MG63 (cell line): ENCODE data around the gene RFTN1. TPM values are rescaled to one million over a fixed set of nuclear protein-coding genes. Genes with fewer than 3 reads are reported as not detected.

Experiments
- DNase-seq: peaks from one replicate; pipeline ENCODE4 v3.0.0-alpha.2; 2020
- H3K27me3 ChIP-seq: fragments of 250-450 bp; sonication (Bioruptor Pico); 2 replicates; pipeline ENCODE4 v1.5.1; 2020; ENCODE audit warnings: mild to moderate bottlenecking, moderate library complexity
- H3K36me3 ChIP-seq: fragments of 250-450 bp; sonication (Bioruptor Pico); 2 replicates; pipeline ENCODE4 v1.5.1; 2020; ENCODE audit warnings: mild to moderate bottlenecking, moderate library complexity
- H3K4me3 ChIP-seq: fragments of 250-450 bp; sonication (Bioruptor Pico); 2 replicates; pipeline ENCODE4 v1.5.1; 2020; ENCODE audit warnings: mild to moderate bottlenecking, moderate library complexity
- H3K9me3 ChIP-seq: fragments of 250-450 bp; sonication (Bioruptor Pico); 2 replicates; pipeline ENCODE4 v1.5.1; 2020; ENCODE audit warnings: mild to moderate bottlenecking, moderate library complexity
- total RNA-seq: library from RNA; depleted of rRNA; stranded (reverse); fragments of >200 nt; shearing (Covaris generic); gene quantifications from 2 replicates; pipeline ENCODE4 v1.2.3, GENCODE V29; 2014; ENCODE audit warnings: low replicate concordance

The RFTN1 gene
- total RNA-seq, 1 experiment from 2014 or later: 44.1 TPM

- Histone ChIP-seq H3K27me3 (no peaks in the 10 kb centered on the region), H3K4me3 (peak overlapping the region; percentile 78), H3K9me3 (no peaks in the 10 kb centered on the region), H3K36me3 (no peaks in the 10 kb centered on the region)
- no peak for DNase-seq
These were observed 662 bp upstream of the RFTN1 start for GRCh38 chr3:16514021-16514700.

- no peaks in the 10 kb centered on the region for H3K9me3 ChIP-seq
- H3K36me3 ChIP-seq: no peaks in the 10 kb centered on the region
- DNase-seq: peak; percentile 51
- no peaks in the 10 kb centered on the region for H3K27me3 ChIP-seq
- peak overlapping the region; percentile 78 for H3K4me3 ChIP-seq
These were observed 911 bp downstream of the RFTN1 start for GRCh38 chr3:16512435-16513140.

- Histone ChIP-seq H3K36me3 (no peaks in the 10 kb centered on the region), H3K9me3 (no peaks in the 10 kb centered on the region), H3K4me3 (peak overlapping the region; percentile 78), H3K27me3 (no peaks in the 10 kb centered on the region)
- DNase-seq: peak; percentile 80
These were observed 1.6 kb downstream of the RFTN1 start for GRCh38 chr3:16511681-16512434.

- H3K4me3 ChIP-seq: no peak overlapping the region; the same call in 1 of the 2 replicates
- no peak for DNase-seq
These were observed 2.7 kb downstream of the RFTN1 start for GRCh38 chr3:16510620-16511319.

GRCh38 chr3:16509721-16510619, 3.5 kb downstream of the RFTN1 start:
- H3K9me3 ChIP-seq: no peaks in the 10 kb centered on the region
- no peak for DNase-seq
- no peak overlapping the region for H3K4me3 ChIP-seq
- peaks cover 2% of the 10 kb centered on the region; the same call in 1 of the 2 replicates for H3K36me3 ChIP-seq
- no peaks in the 10 kb centered on the region for H3K27me3 ChIP-seq

More at GRCh38 chr3:16510620-16511319, 2.7 kb downstream of the RFTN1 start:
- H3K9me3 ChIP-seq: no peaks in the 10 kb centered on the region
- no peaks in the 10 kb centered on the region for H3K36me3 ChIP-seq
- no peaks in the 10 kb centered on the region for H3K27me3 ChIP-seq

GRCh38 chr3:16508591-16508995, 4.9 kb downstream of the RFTN1 start:
- Histone ChIP-seq H3K4me3 (no peak overlapping the region), H3K36me3 (peaks cover 2% of the 10 kb centered on the region; the same call in 1 of the 2 replicates), H3K9me3 (no peaks in the 10 kb centered on the region), H3K27me3 (no peaks in the 10 kb centered on the region)
- peak; percentile 7 for DNase-seq

GRCh38 chr3:16508243-16508578, 5.3 kb downstream of the RFTN1 start:
- DNase-seq: no peak
- H3K27me3 ChIP-seq: no peaks in the 10 kb centered on the region
- H3K36me3 ChIP-seq: peaks cover 2% of the 10 kb centered on the region; the same call in 1 of the 2 replicates

GRCh38 chr3:16507578-16508242, 5.8 kb downstream of the RFTN1 start:
- H3K27me3 ChIP-seq: no peaks in the 10 kb centered on the region
- H3K36me3 ChIP-seq: peaks cover 2% of the 10 kb centered on the region; the same call in 1 of the 2 replicates
- no peak overlapping the region for H3K4me3 ChIP-seq
- DNase-seq: no peak
- H3K9me3 ChIP-seq: no peaks in the 10 kb centered on the region

More at GRCh38 chr3:16508243-16508578, 5.3 kb downstream of the RFTN1 start:
- Histone ChIP-seq H3K4me3 (no peak overlapping the region), H3K9me3 (no peaks in the 10 kb centered on the region)

- no peak for DNase-seq
- no peak overlapping the region for H3K4me3 ChIP-seq
- H3K36me3 ChIP-seq: peaks cover 2% of the 10 kb centered on the region; the same call in 1 of the 2 replicates
- no peaks in the 10 kb centered on the region for H3K9me3 ChIP-seq
- H3K27me3 ChIP-seq: no peaks in the 10 kb centered on the region
These were observed 6.5 kb downstream of the RFTN1 start for GRCh38 chr3:16506884-16507577.

GRCh38 chr3:16506451-16506850, 7.0 kb downstream of the RFTN1 start:
- Histone ChIP-seq H3K4me3 (no peak overlapping the region), H3K36me3 (peaks cover 2% of the 10 kb centered on the region; the same call in 1 of the 2 replicates), H3K9me3 (no peaks in the 10 kb centered on the region), H3K27me3 (no peaks in the 10 kb centered on the region)
- no peak for DNase-seq

- Histone ChIP-seq H3K9me3 (no peaks in the 10 kb centered on the region), H3K36me3 (peaks cover 2% of the 10 kb centered on the region; the same call in 1 of the 2 replicates), H3K4me3 (no peak overlapping the region), H3K27me3 (no peaks in the 10 kb centered on the region)
- no peak for DNase-seq
These were observed 8.8 kb downstream of the RFTN1 start for GRCh38 chr3:16504692-16505091.

- no peak for DNase-seq
- H3K4me3 ChIP-seq: no peak overlapping the region
- no peaks in the 10 kb centered on the region for H3K9me3 ChIP-seq
- H3K36me3 ChIP-seq: peaks cover 2% of the 10 kb centered on the region; the same call in 1 of the 2 replicates
- H3K27me3 ChIP-seq: no peaks in the 10 kb centered on the region
These were observed 9.3 kb downstream of the RFTN1 start for GRCh38 chr3:16504242-16504641.

- Histone ChIP-seq H3K4me3 (no peak overlapping the region), H3K27me3 (no peaks in the 10 kb centered on the region), H3K36me3 (peaks cover 2% of the 10 kb centered on the region; the same call in 1 of the 2 replicates), H3K9me3 (no peaks in the 10 kb centered on the region)
- no peak for DNase-seq
These were observed 10.2 kb downstream of the RFTN1 start for GRCh38 chr3:16503191-16503776.

GRCh38 chr3:16502347-16502908, 11.1 kb downstream of the RFTN1 start:
- no peak overlapping the region for H3K4me3 ChIP-seq
- no peaks in the 10 kb centered on the region for H3K27me3 ChIP-seq
- no peak for DNase-seq
- H3K36me3 ChIP-seq: peaks cover 2% of the 10 kb centered on the region; the same call in 1 of the 2 replicates
- no peaks in the 10 kb centered on the region for H3K9me3 ChIP-seq
